GM19240 (cell line): Measurements from ENCODE around the gene PIGK.
"Not testable (repeated sequence)": the region's sequence is repeated elsewhere in the genome, so short reads cannot be mapped to it uniquely, and the experiment has no call there.

Experiments
- DNase-seq: peaks from one replicate; pipeline ENCODE4 v3.0.0; 2011; ENCODE audit warnings: low spot score; ENCODE audit not compliant: insufficient read length

Gene PIGK

GRCh38 chr1:77219166-77219887 lies at the start of gene PIGK:
TSS of gene PIGK (minus strand) at chr1:77219430. CDS start at chr1:77219402, 28 bp downstream.
- DNase-seq: peak; percentile 52

- no peak for DNase-seq
These were observed 47.8 kb upstream of the PIGK start for GRCh38 chr1:77267035-77267434.

- DNase-seq: no peak
These were observed 46.0 kb upstream of the PIGK start for GRCh38 chr1:77265180-77265579.

- no peak for DNase-seq
These were observed 44.5 kb upstream of the PIGK start for GRCh38 chr1:77263708-77264107.

GRCh38 chr1:77253211-77253610 lies 34.0 kb upstream of the PIGK start:
- no peak for DNase-seq

GRCh38 chr1:77250126-77250525 lies 30.9 kb upstream of the PIGK start:
- no peak for DNase-seq

GRCh38 chr1:77245830-77246229 lies 26.6 kb upstream of the PIGK start:
- DNase-seq: no peak

GRCh38 chr1:77239311-77239710 lies 20.1 kb upstream of the PIGK start:
- no peak for DNase-seq

GRCh38 chr1:77238462-77238861 lies 19.2 kb upstream of the PIGK start:
- DNase-seq: no peak

GRCh38 chr1:77234943-77235342 lies 15.7 kb upstream of the PIGK start:
- DNase-seq: no peak

GRCh38 chr1:77234096-77234495 lies 14.9 kb upstream of the PIGK start:
- DNase-seq: no peak

- DNase-seq: no peak
These were observed 13.6 kb upstream of the PIGK start for GRCh38 chr1:77232829-77233228.

GRCh38 chr1:77230051-77230450 lies 10.8 kb upstream of the PIGK start:
- no peak for DNase-seq

GRCh38 chr1:77228836-77229235 lies 9.6 kb upstream of the PIGK start:
- DNase-seq: no peak

- no peak for DNase-seq
These were observed 8.2 kb upstream of the PIGK start for GRCh38 chr1:77227381-77227780.

- DNase-seq: no peak
These were observed 3.3 kb upstream of the PIGK start for GRCh38 chr1:77222496-77222895.

GRCh38 chr1:77220687-77221463 lies 1.6 kb upstream of the PIGK start:
- DNase-seq: no peak

- no peak for DNase-seq
These were observed 609 bp downstream of the PIGK start for GRCh38 chr1:77218477-77219165.

GRCh38 chr1:77204043-77204442 lies 15.2 kb downstream of the PIGK start:
- not testable (repeated sequence) for DNase-seq

GRCh38 chr1:77202751-77203150 lies 16.5 kb downstream of the PIGK start:
- DNase-seq: no peak

- no peak for DNase-seq
These were observed 18.4 kb downstream of the PIGK start for GRCh38 chr1:77200806-77201205.

- DNase-seq: no peak
These were observed 18.9 kb downstream of the PIGK start for GRCh38 chr1:77200293-77200692.
